A673 (cell line): Measurements from ENCODE around the gene CCBE1.

Experiments
- CTCF ChIP-seq: fragments of 300-800, 200-600 bp; sonication (generic); conservative IDR thresholded peaks from 2 replicates; pipeline ENCODE4 v1.5.1; 2017; ENCODE audit warnings: low read depth, mild to moderate bottlenecking, antibody characterized with exemption, low read length, moderate library complexity, mixed read lengths
- EZH2 ChIP-seq: fragments of 200-600 bp; sonication (generic); IDR thresholded peaks from 2 replicates; pipeline ENCODE4 v1.6.1; 2017; ENCODE audit warnings: borderline replicate concordance, low read depth, mild to moderate bottlenecking, mixed read lengths, antibody characterized with exemption, low read length; ENCODE audit not compliant: poor library complexity, severe bottlenecking

- TF ChIP-seq CTCF (no peak), EZH2 (no peak)
These were observed 38.1 kb upstream of the CCBE1 start for GRCh38 chr18:59735269-59735860.
